Measurements from ENCODE around the gene COL4A6.

COL4A6 gene

GRCh38 chrX:108156082-108156481, 282.1 kb downstream of the COL4A6 start:
- Histone ChIP-seq H3F3A (ENCODE audit: insufficient read depth) (no peaks in the 10 kb centered on the region), H3K9me2 (replicated peaks; ENCODE audit: insufficient read depth, low read length) (no peaks in the 10 kb centered on the region), H3K27me3 (ENCODE audit: low read length) (no peaks in the 10 kb centered on the region), H3K9me3 (ENCODE audit: insufficient read depth, low read length) (no peaks in the 10 kb centered on the region), H3K4me3 (ENCODE audit: insufficient read depth, low read length, poor library complexity, severe bottlenecking) (no peak overlapping the region), H3K9ac (ENCODE audit: low read length) (no peak overlapping the region), H4K20me1 (ENCODE audit: low read depth, low read length) (no peaks in the 10 kb centered on the region), H2AFZ (ENCODE audit: low read depth, low read length, severe bottlenecking) (no peak overlapping the region), H3K36me3 (ENCODE audit: low read length) (no peaks in the 10 kb centered on the region), H3K4me2 (ENCODE audit: low read depth, low read length, poor library complexity, severe bottlenecking) (no peak overlapping the region), H3K79me2 (ENCODE audit: insufficient read depth, low read length) (no peaks in the 10 kb centered on the region), H3K27ac (ENCODE audit: low read depth, low read length) (no peak overlapping the region)
- no peak for TF ChIP-seq CTCF (IDR thresholded peaks at IDR 0.05; ENCODE audit: insufficient read depth, low read length, poor library complexity, severe bottlenecking)
- no peak for TF ChIP-seq EZH2phosphoT487 (conservative IDR thresholded peaks at IDR 0.05; ENCODE audit: low read length)

- Histone ChIP-seq H3F3A (ENCODE audit: insufficient read depth) (no peaks in the 10 kb centered on the region), H4K20me1 (ENCODE audit: low read depth, low read length) (no peaks in the 10 kb centered on the region), H3K9me3 (ENCODE audit: insufficient read depth, low read length) (no peaks in the 10 kb centered on the region), H3K4me3 (ENCODE audit: insufficient read depth, low read length, poor library complexity, severe bottlenecking) (no peak overlapping the region), H3K9me2 (replicated peaks; ENCODE audit: insufficient read depth, low read length) (no peaks in the 10 kb centered on the region), H3K4me2 (ENCODE audit: low read depth, low read length, poor library complexity, severe bottlenecking) (no peak overlapping the region), H2AFZ (ENCODE audit: low read depth, low read length, severe bottlenecking) (no peak overlapping the region), H3K27ac (ENCODE audit: low read depth, low read length) (no peak overlapping the region), H3K27me3 (ENCODE audit: low read length) (no peaks in the 10 kb centered on the region), H3K9ac (ENCODE audit: low read length) (no peak overlapping the region), H3K36me3 (ENCODE audit: low read length) (no peaks in the 10 kb centered on the region), H3K79me2 (ENCODE audit: insufficient read depth, low read length) (no peaks in the 10 kb centered on the region)
- TF ChIP-seq CTCF (IDR thresholded peaks at IDR 0.05; ENCODE audit: insufficient read depth, low read length, poor library complexity, severe bottlenecking) (no peak), EZH2phosphoT487 (conservative IDR thresholded peaks at IDR 0.05; ENCODE audit: low read length) (no peak)
These were observed 289.7 kb downstream of the COL4A6 start for GRCh38 chrX:108148524-108148923.

GRCh38 chrX:108138814-108139702, 299.2 kb downstream of the COL4A6 start:
- Histone ChIP-seq H3K4me2 (ENCODE audit: low read depth, low read length, poor library complexity, severe bottlenecking) (no peak overlapping the region), H4K20me1 (ENCODE audit: low read depth, low read length) (no peaks in the 10 kb centered on the region), H3K9me3 (ENCODE audit: insufficient read depth, low read length) (no peaks in the 10 kb centered on the region), H3K79me2 (ENCODE audit: insufficient read depth, low read length) (no peaks in the 10 kb centered on the region), H3K36me3 (ENCODE audit: low read length) (no peaks in the 10 kb centered on the region), H3F3A (ENCODE audit: insufficient read depth) (no peaks in the 10 kb centered on the region), H3K9me2 (replicated peaks; ENCODE audit: insufficient read depth, low read length) (no peaks in the 10 kb centered on the region), H2AFZ (ENCODE audit: low read depth, low read length, severe bottlenecking) (no peak overlapping the region), H3K9ac (ENCODE audit: low read length) (no peak overlapping the region), H3K4me3 (ENCODE audit: insufficient read depth, low read length, poor library complexity, severe bottlenecking) (no peak overlapping the region), H3K27me3 (ENCODE audit: low read length) (no peaks in the 10 kb centered on the region), H3K27ac (ENCODE audit: low read depth, low read length) (no peak overlapping the region)
- TF ChIP-seq EZH2phosphoT487 (conservative IDR thresholded peaks at IDR 0.05; ENCODE audit: low read length) (no peak), CTCF (IDR thresholded peaks at IDR 0.05; ENCODE audit: insufficient read depth, low read length, poor library complexity, severe bottlenecking) (peak; percentile 27)
